SH-SY5Y (cell line): ENCODE data around the gene TMED10.

Source experiments
- GATA2 ChIP-seq: IDR thresholded peaks from 2 replicates; pipeline ENCODE4 v1.6.1; 2011; ENCODE audit warnings: mild to moderate bottlenecking, low read depth, low read length
- GATA3 ChIP-seq: IDR thresholded peaks from 2 replicates; pipeline ENCODE4 v1.6.1; 2011; ENCODE audit warnings: low read depth, mild to moderate bottlenecking, low read length, moderate library complexity

The TMED10 gene

GRCh38 chr14:75183225-75183624, 6.8 kb upstream of the TMED10 start:
- TF ChIP-seq GATA3 (no peak), GATA2 (no peak)

- TF ChIP-seq GATA2, result no peak
- no peak for TF ChIP-seq GATA3
Measured at GRCh38 chr14:75182821-75183220, 6.4 kb upstream of the TMED10 start.

- TF ChIP-seq GATA2, result no peak
- TF ChIP-seq GATA3, result no peak
Measured at GRCh38 chr14:75181293-75182062, 5.1 kb upstream of the TMED10 start.

GRCh38 chr14:75175677-75176141, 703 bp downstream of the TMED10 start:
- TF ChIP-seq GATA2 (no peak), GATA3 (no peak)

GRCh38 chr14:75174066-75174465, 2.3 kb downstream of the TMED10 start:
- no peak for TF ChIP-seq GATA2
- no peak for TF ChIP-seq GATA3

GRCh38 chr14:75170772-75171171, 5.6 kb downstream of the TMED10 start:
- TF ChIP-seq GATA2 (no peak), GATA3 (no peak)

GRCh38 chr14:75168586-75169335, 7.7 kb downstream of the TMED10 start:
- no peak for TF ChIP-seq GATA2

GRCh38 chr14:75167325-75167724, 9.1 kb downstream of the TMED10 start:
- TF ChIP-seq GATA3 (no peak), GATA2 (no peak)

- no peak for TF ChIP-seq GATA3
- no peak for TF ChIP-seq GATA2
Measured at GRCh38 chr14:75165586-75166391, 10.6 kb downstream of the TMED10 start.

- TF ChIP-seq GATA2 (no peak), GATA3 (no peak)
Measured at GRCh38 chr14:75164809-75165208, 11.6 kb downstream of the TMED10 start.

- TF ChIP-seq GATA3 (no peak), GATA2 (no peak)
Measured at GRCh38 chr14:75163677-75164076, 12.7 kb downstream of the TMED10 start.

GRCh38 chr14:75162631-75163030, 13.8 kb downstream of the TMED10 start:
- TF ChIP-seq GATA3, result no peak
- TF ChIP-seq GATA2, result no peak

- no peak for TF ChIP-seq GATA3
- TF ChIP-seq GATA2, result no peak
Measured at GRCh38 chr14:75158843-75159614, 17.4 kb downstream of the TMED10 start.

- TF ChIP-seq GATA3 (peak; percentile 44; the same call in 1 of the 2 replicates), GATA2 (peak; percentile 80)
Measured at GRCh38 chr14:75156901-75157300, 19.5 kb downstream of the TMED10 start.
